WTC11 (cell line): ENCODE measurements around the gene AHNAK. TPM values are rescaled to one million over a fixed set of nuclear protein-coding genes. Genes with fewer than 3 reads are reported as not detected.

Experiments used
- ATAC-seq: fragments of 200-7000 bp; cut with Tn5 transposase; 2 replicates; pipeline ENCODE4 v1.10.0; 2021; ENCODE audit warnings: mild to moderate bottlenecking, moderate library complexity
- CTCF ChIA-PET: fragments of 300-600 bp; sonication (Branson Sonifier 250); formaldehyde crosslinking; loops from one replicate; lab custom pipeline; 2021; ENCODE audit warnings: antibody characterized with exemption; lab: Charles Lee
- POLR2A ChIA-PET: fragments of 350-600 bp; sonication (Branson Sonifier 250); formaldehyde crosslinking; loops from one replicate; lab custom pipeline; 2021; ENCODE audit warnings: antibody characterized with exemption; lab: Charles Lee
- DNase-seq: peaks from one replicate; pipeline ENCODE4 v3.0.0; 2021; ENCODE audit warnings: low spot score
- H3K27ac Mint-ChIP-seq: 2 replicates; pipeline ENCODE4 v1.8.0; 2021; ENCODE audit warnings: mixed read lengths
- H3K27me3 Mint-ChIP-seq: 2 replicates; pipeline ENCODE4 v1.8.0; 2021; ENCODE audit warnings: low read depth, mild to moderate bottlenecking, moderate library complexity, mixed read lengths
- H3K36me3 Mint-ChIP-seq: 2 replicates; pipeline ENCODE4 v1.8.0; 2021; ENCODE audit warnings: mixed read lengths
- H3K4me1 Mint-ChIP-seq: 2 replicates; pipeline ENCODE4 v1.8.0; 2022; ENCODE audit warnings: mixed read lengths
- H3K4me3 Mint-ChIP-seq: 2 replicates; pipeline ENCODE4 v1.8.0; 2021; ENCODE audit warnings: mild to moderate bottlenecking, moderate library complexity, mixed read lengths
- H3K9me3 Mint-ChIP-seq: 2 replicates; pipeline ENCODE4 v1.8.0; 2021; ENCODE audit warnings: mixed read lengths
- ETV6 ChIP-seq: sonication (generic); formaldehyde crosslinking; IDR thresholded peaks from 2 replicates; pipeline ENCODE4 v1.8.1; 2022; ENCODE audit warnings: mild to moderate bottlenecking, missing genetic modification reagents
- FOXP1 ChIP-seq: sonication (generic); formaldehyde crosslinking; IDR thresholded peaks from 2 replicates; pipeline ENCODE4 v1.8.0; 2022; ENCODE audit warnings: missing genetic modification reagents, mild to moderate bottlenecking, moderate library complexity, borderline replicate concordance
- GTF2I ChIP-seq: fragments of 250-450 bp; sonication (Bioruptor Pico); conservative IDR thresholded peaks from 2 replicates; pipeline ENCODE4 v1.4.0; 2021; ENCODE audit warnings: mild to moderate bottlenecking
- KAT7 ChIP-seq: sonication (generic); formaldehyde crosslinking; IDR thresholded peaks from 2 replicates; pipeline ENCODE4 v1.8.1; 2023; ENCODE audit warnings: missing genetic modification reagents, mild to moderate bottlenecking, borderline replicate concordance
- PRRX2 ChIP-seq: fragments of 250-450 bp; sonication (Bioruptor Pico); IDR thresholded peaks from 2 replicates; pipeline ENCODE4 v1.8.0; 2021; ENCODE audit warnings: mild to moderate bottlenecking
- SOX15 ChIP-seq: fragments of 250-450 bp; sonication (Bioruptor Pico); IDR thresholded peaks from 2 replicates; pipeline ENCODE4 v1.9.0; 2021; ENCODE audit warnings: mild to moderate bottlenecking
- TCF7 ChIP-seq: sonication (generic); formaldehyde crosslinking; IDR thresholded peaks from 2 replicates; pipeline ENCODE4 v1.8.0; 2022; ENCODE audit warnings: mild to moderate bottlenecking, low read depth, missing genetic modification reagents, moderate library complexity
- ZNF396 ChIP-seq: fragments of 250-450 bp; sonication (Bioruptor Pico); IDR thresholded peaks from 2 replicates; pipeline ENCODE4 v1.8.0; 2021; ENCODE audit warnings: mild to moderate bottlenecking, moderate library complexity, borderline replicate concordance
- total RNA-seq: library from RNA; stranded (reverse); gene quantifications from 3 replicates; pipeline ENCODE4 v1.2.3, GENCODE V29; 2021
- TF ChIP-seq, protein P1 (sequence below): sonication (generic); formaldehyde crosslinking; IDR thresholded peaks from 2 replicates; pipeline ENCODE4 v1.8.0; 2023; ENCODE audit warnings: missing genetic modification reagents
- TF ChIP-seq, protein P2 (sequence below): fragments of 200-600 bp; IDR thresholded peaks from 2 replicates; pipeline ENCODE4 v1.8.0; 2022; ENCODE audit warnings: antibody characterized with exemption
- TF ChIP-seq, protein P3 (sequence below): sonication (generic); formaldehyde crosslinking; IDR thresholded peaks from 2 replicates; pipeline ENCODE4 v1.8.0; 2023; ENCODE audit warnings: missing genetic modification reagents, mild to moderate bottlenecking, borderline replicate concordance
- TF ChIP-seq, protein P4 (sequence below): fragments of 250-450 bp; sonication (Bioruptor Pico); conservative IDR thresholded peaks from 2 replicates; pipeline ENCODE4 v1.9.0; 2021; ENCODE audit warnings: mild to moderate bottlenecking
- TF ChIP-seq, protein P5 (sequence below): sonication (generic); formaldehyde crosslinking; IDR thresholded peaks from 2 replicates; pipeline ENCODE4 v1.8.0; 2022; ENCODE audit warnings: missing genetic modification reagents
- TF ChIP-seq, protein P6 (sequence below): sonication (generic); formaldehyde crosslinking; IDR thresholded peaks from 2 replicates; pipeline ENCODE4 v1.8.1; 2023; ENCODE audit warnings: mild to moderate bottlenecking, missing genetic modification reagents, moderate library complexity
- TF ChIP-seq, protein P7 (sequence below): sonication (generic); formaldehyde crosslinking; IDR thresholded peaks from 2 replicates; pipeline ENCODE4 v1.8.1; 2022; ENCODE audit warnings: mild to moderate bottlenecking, moderate library complexity, missing genetic modification reagents

AHNAK gene
- total RNA-seq, 1 experiment from 2014 or later, result 21.0 TPM

DNA sequence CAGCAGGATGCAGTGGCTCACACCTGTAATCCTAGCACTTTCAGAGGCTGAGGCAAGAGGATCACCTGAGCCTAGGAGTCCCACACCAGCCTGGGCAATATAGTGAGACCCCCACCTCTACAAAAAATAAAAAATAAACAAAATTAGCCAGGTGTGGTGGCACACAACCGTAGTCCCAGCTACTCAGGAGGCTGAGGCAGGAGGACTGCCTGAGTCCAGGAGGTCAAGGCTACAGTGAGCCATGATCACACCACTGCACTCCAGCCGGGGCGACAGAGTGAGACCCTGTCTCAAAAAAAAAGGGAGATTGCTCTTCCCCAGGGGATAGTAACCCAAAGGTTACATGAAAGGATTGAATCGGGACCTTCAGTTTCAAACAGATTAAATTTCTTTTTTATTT is 54.0 kb downstream of the AHNAK start:
- no peak for DNase-seq
- no peaks in the 10 kb centered on the region for H3K36me3 Mint-ChIP-seq
- POLR2A ChIA-PET, result no interaction called here
- no peaks in the 10 kb centered on the region for H3K4me1 Mint-ChIP-seq
- TF ChIP-seq, protein P1, sequence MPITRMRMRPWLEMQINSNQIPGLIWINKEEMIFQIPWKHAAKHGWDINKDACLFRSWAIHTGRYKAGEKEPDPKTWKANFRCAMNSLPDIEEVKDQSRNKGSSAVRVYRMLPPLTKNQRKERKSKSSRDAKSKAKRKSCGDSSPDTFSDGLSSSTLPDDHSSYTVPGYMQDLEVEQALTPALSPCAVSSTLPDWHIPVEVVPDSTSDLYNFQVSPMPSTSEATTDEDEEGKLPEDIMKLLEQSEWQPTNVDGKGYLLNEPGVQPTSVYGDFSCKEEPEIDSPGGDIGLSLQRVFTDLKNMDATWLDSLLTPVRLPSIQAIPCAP, result no peak
- TF ChIP-seq GTF2I, result no peak
- TF ChIP-seq, protein P2, sequence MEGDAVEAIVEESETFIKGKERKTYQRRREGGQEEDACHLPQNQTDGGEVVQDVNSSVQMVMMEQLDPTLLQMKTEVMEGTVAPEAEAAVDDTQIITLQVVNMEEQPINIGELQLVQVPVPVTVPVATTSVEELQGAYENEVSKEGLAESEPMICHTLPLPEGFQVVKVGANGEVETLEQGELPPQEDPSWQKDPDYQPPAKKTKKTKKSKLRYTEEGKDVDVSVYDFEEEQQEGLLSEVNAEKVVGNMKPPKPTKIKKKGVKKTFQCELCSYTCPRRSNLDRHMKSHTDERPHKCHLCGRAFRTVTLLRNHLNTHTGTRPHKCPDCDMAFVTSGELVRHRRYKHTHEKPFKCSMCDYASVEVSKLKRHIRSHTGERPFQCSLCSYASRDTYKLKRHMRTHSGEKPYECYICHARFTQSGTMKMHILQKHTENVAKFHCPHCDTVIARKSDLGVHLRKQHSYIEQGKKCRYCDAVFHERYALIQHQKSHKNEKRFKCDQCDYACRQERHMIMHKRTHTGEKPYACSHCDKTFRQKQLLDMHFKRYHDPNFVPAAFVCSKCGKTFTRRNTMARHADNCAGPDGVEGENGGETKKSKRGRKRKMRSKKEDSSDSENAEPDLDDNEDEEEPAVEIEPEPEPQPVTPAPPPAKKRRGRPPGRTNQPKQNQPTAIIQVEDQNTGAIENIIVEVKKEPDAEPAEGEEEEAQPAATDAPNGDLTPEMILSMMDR, result no peak
- TF ChIP-seq, protein P3, sequence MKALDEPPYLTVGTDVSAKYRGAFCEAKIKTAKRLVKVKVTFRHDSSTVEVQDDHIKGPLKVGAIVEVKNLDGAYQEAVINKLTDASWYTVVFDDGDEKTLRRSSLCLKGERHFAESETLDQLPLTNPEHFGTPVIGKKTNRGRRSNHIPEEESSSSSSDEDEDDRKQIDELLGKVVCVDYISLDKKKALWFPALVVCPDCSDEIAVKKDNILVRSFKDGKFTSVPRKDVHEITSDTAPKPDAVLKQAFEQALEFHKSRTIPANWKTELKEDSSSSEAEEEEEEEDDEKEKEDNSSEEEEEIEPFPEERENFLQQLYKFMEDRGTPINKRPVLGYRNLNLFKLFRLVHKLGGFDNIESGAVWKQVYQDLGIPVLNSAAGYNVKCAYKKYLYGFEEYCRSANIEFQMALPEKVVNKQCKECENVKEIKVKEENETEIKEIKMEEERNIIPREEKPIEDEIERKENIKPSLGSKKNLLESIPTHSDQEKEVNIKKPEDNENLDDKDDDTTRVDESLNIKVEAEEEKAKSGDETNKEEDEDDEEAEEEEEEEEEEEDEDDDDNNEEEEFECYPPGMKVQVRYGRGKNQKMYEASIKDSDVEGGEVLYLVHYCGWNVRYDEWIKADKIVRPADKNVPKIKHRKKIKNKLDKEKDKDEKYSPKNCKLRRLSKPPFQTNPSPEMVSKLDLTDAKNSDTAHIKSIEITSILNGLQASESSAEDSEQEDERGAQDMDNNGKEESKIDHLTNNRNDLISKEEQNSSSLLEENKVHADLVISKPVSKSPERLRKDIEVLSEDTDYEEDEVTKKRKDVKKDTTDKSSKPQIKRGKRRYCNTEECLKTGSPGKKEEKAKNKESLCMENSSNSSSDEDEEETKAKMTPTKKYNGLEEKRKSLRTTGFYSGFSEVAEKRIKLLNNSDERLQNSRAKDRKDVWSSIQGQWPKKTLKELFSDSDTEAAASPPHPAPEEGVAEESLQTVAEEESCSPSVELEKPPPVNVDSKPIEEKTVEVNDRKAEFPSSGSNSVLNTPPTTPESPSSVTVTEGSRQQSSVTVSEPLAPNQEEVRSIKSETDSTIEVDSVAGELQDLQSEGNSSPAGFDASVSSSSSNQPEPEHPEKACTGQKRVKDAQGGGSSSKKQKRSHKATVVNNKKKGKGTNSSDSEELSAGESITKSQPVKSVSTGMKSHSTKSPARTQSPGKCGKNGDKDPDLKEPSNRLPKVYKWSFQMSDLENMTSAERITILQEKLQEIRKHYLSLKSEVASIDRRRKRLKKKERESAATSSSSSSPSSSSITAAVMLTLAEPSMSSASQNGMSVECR (CRISPR knock-in tag), result no peak
- no peak for TF ChIP-seq ETV6 (CRISPR knock-in tag)
- TF ChIP-seq FOXP1 (CRISPR knock-in tag), result no peak
- no peak for TF ChIP-seq PRRX2 (CRISPR knock-in tag)
- TF ChIP-seq, protein P4, sequence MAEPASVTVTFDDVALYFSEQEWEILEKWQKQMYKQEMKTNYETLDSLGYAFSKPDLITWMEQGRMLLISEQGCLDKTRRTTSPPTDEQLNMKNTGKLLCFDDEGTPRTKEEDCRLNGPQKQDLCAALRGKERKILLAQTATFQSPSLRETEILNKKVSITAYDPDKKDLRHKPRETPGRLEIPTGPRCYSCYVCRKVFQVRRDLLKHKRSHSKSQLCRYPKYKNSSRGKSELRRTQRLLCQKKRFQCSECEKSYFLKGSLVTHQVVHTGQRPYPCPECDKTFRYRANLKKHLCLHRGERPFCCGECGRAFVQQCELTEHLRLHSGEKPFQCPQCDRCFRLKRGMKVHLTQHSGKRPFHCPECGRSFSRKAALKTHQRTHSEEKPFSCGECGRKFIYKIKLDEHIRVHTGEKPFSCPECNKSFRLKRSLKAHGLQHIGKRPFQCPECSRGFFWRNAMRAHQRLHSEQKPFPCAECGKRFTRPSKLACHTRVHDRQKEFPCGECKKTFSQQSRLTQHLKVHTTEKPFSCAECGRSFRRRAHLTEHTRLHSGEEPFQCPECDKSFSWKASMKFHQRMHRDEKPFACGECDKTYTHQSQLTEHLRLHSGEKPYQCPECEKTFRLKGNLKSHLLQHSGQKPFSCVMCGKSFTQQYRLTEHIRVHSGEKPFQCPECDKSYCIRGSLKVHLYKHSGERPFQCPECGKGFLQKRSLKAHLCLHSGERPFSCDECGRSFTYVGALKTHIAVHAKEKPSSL (CRISPR knock-in tag), result no peak
- no peak for TF ChIP-seq SOX15
- no peak for TF ChIP-seq KAT7 (CRISPR knock-in tag)
- TF ChIP-seq, protein P5, sequence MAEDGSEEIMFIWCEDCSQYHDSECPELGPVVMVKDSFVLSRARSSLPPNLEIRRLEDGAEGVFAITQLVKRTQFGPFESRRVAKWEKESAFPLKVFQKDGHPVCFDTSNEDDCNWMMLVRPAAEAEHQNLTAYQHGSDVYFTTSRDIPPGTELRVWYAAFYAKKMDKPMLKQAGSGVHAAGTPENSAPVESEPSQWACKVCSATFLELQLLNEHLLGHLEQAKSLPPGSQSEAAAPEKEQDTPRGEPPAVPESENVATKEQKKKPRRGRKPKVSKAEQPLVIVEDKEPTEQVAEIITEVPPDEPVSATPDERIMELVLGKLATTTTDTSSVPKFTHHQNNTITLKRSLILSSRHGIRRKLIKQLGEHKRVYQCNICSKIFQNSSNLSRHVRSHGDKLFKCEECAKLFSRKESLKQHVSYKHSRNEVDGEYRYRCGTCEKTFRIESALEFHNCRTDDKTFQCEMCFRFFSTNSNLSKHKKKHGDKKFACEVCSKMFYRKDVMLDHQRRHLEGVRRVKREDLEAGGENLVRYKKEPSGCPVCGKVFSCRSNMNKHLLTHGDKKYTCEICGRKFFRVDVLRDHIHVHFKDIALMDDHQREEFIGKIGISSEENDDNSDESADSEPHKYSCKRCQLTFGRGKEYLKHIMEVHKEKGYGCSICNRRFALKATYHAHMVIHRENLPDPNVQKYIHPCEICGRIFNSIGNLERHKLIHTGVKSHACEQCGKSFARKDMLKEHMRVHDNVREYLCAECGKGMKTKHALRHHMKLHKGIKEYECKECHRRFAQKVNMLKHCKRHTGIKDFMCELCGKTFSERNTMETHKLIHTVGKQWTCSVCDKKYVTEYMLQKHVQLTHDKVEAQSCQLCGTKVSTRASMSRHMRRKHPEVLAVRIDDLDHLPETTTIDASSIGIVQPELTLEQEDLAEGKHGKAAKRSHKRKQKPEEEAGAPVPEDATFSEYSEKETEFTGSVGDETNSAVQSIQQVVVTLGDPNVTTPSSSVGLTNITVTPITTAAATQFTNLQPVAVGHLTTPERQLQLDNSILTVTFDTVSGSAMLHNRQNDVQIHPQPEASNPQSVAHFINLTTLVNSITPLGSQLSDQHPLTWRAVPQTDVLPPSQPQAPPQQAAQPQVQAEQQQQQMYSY (CRISPR knock-in tag), result no peak
- no peak for TF ChIP-seq TCF7 (CRISPR knock-in tag)
- no peak for TF ChIP-seq ZNF396 (CRISPR knock-in tag)
- TF ChIP-seq, protein P6, sequence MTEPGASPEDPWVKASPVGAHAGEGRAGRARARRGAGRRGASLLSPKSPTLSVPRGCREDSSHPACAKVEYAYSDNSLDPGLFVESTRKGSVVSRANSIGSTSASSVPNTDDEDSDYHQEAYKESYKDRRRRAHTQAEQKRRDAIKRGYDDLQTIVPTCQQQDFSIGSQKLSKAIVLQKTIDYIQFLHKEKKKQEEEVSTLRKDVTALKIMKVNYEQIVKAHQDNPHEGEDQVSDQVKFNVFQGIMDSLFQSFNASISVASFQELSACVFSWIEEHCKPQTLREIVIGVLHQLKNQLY (CRISPR knock-in tag), result no peak
- TF ChIP-seq, protein P7, sequence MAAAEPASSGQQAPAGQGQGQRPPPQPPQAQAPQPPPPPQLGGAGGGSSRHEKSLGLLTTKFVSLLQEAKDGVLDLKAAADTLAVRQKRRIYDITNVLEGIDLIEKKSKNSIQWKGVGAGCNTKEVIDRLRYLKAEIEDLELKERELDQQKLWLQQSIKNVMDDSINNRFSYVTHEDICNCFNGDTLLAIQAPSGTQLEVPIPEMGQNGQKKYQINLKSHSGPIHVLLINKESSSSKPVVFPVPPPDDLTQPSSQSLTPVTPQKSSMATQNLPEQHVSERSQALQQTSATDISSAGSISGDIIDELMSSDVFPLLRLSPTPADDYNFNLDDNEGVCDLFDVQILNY (CRISPR knock-in tag), result no peak
- TF ChIP-seq, all 79 proteins: peak for 0
- CTCF ChIA-PET, result interaction anchor here (1.0 kb wide), 2 partner anchors 12 to 68 kb away, joined by 3 to 4 read pairs; no protein-coding TSS in a partner anchor
- Mint-ChIP-seq H3K4me3 (no peak overlapping the region), H3K27me3 (no peaks in the 10 kb centered on the region), H3K27ac (no peak overlapping the region), H3K9me3 (no peaks in the 10 kb centered on the region)
- no peak for ATAC-seq
